Kidney epithelial cell (primary cell): ENCODE results near the gene DDIAS. TPM values are rescaled to one million over a fixed set of nuclear protein-coding genes. Genes with fewer than 3 reads are reported as not detected.

Source experiments
- DNase-seq: peaks from one replicate; pipeline ENCODE4 v3.0.0-alpha.2; 2010; ENCODE audit warnings: low read depth
- H3K27me3 ChIP-seq: 2 replicates; pipeline ENCODE4 v1.6.0; 2011; ENCODE audit warnings: low read length; ENCODE audit not compliant: control insufficient read depth, insufficient read depth
- H3K36me3 ChIP-seq: 2 replicates; pipeline ENCODE4 v1.5.1; 2011; ENCODE audit warnings: low read length; ENCODE audit not compliant: control insufficient read depth, insufficient read depth
- H3K4me3 ChIP-seq: 2 replicates; pipeline ENCODE4 v1.5.1; 2011; ENCODE audit warnings: low read depth, mild to moderate bottlenecking, control low read depth, low read length
- total RNA-seq: library from RNA; depleted of rRNA; stranded (reverse); fragments of >200 nt; gene quantifications from 2 replicates; pipeline ENCODE4 v1.2.3, GENCODE V29; 2015
- TF ChIP-seq, protein P1 (sequence below): IDR thresholded peaks from 2 replicates; pipeline ENCODE4 v1.5.1; 2011; ENCODE audit warnings: mild to moderate bottlenecking, moderate library complexity, low read length, control low read depth, inconsistent platforms; ENCODE audit not compliant: insufficient read depth, poor library complexity, severe bottlenecking

DDIAS gene
- total RNA-seq, 1 donor from 2014 or later: 1.6 TPM

DNA sequence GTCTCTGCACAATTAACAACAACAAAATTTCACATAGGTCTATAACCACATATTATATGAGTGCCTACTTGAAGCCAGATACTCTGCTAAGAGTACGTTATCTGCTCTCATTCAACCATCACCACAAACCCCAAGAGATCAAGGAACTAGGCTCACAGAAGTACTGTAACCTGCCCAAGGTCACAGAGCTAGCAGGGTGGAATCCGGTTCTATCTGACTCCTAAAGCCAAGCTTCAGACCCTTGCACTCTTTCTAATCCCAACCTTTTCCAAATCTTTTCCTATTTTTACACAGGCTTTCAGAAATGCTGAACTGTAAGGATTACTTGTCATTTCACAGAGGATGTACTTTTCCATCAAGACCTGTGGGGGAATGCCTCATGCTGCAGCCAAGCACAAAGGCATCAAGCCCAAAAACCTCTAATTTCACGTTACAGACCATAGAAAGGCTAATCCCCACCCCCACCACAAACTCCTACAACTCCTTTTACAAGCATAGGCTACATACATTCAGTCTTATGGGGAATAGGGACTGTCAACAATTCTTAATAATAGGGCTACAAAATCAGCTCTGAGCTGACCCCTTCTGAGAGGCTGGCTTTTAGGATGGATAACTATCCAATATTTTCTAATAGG is 2.2 kb upstream of the DDIAS start:
- H3K4me3 ChIP-seq: peak overlapping the region; percentile 6
- no peaks in the 10 kb centered on the region for H3K36me3 ChIP-seq
- H3K27me3 ChIP-seq: no peaks in the 10 kb centered on the region
- DNase-seq: no peak
- TF ChIP-seq, protein P1, sequence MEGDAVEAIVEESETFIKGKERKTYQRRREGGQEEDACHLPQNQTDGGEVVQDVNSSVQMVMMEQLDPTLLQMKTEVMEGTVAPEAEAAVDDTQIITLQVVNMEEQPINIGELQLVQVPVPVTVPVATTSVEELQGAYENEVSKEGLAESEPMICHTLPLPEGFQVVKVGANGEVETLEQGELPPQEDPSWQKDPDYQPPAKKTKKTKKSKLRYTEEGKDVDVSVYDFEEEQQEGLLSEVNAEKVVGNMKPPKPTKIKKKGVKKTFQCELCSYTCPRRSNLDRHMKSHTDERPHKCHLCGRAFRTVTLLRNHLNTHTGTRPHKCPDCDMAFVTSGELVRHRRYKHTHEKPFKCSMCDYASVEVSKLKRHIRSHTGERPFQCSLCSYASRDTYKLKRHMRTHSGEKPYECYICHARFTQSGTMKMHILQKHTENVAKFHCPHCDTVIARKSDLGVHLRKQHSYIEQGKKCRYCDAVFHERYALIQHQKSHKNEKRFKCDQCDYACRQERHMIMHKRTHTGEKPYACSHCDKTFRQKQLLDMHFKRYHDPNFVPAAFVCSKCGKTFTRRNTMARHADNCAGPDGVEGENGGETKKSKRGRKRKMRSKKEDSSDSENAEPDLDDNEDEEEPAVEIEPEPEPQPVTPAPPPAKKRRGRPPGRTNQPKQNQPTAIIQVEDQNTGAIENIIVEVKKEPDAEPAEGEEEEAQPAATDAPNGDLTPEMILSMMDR: no peak

- TF ChIP-seq, protein P1: no peak
- Histone ChIP-seq H3K27me3 (no peaks in the 10 kb centered on the region), H3K36me3 (no peaks in the 10 kb centered on the region), H3K4me3 (peak overlapping the region; percentile 61)
- no peak for DNase-seq
Measured at GRCh38 chr11:82899957-82900276, 1.6 kb upstream of the DDIAS start.

DNA sequence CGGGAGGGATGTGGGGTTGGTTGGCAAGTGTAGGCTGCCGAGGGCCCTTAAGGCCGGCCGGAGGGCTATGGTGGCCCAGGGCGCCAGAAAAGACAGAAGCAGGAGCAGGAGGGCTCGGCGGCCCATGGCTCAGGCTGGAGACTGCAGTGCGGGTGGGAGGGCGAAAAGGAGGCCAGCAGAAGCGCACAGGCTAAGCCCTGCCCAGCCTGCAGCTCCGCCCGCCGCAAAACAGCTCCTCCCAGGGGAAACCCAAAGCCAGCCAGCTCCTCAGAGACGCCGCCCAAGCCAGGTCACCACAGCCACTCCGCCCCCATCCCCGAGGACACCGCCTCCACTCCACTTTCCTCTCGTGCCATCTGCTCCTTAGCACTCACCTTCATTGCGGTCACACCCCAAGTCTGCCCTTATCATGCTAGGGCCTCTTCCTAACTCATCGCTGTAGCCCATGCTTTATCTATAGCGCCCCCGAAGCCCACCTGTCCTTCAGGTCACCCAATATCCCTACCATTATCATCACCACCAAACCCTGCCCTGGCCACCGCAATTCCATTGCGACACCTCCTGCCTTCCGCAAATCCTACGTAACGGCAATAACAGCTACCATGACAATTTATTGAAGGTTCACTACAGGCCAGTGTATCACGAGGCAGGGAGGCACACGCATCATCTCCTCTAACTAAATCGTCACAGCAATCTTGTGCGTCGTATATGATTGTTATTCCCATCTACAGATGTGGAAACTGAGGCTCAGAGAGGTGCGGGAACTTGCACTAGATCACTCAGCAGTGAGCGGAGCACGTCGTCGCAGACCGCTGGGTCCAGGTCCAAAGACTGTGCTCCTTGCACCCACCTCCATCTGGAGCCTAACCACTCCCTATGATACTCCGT is 1.0 kb upstream of the DDIAS start, which contains the start of gene PRCP:
PRCP (minus strand) TSS at position 154 of the 888 bp plus-strand sequence; CDS start at position 126, 28 bp downstream.
- H3K36me3 ChIP-seq: no peaks in the 10 kb centered on the region
- no peaks in the 10 kb centered on the region for H3K27me3 ChIP-seq
- TF ChIP-seq, protein P1: no peak
- peak within 1 kb of the TSS; percentile 61 for H3K4me3 ChIP-seq
- peak; percentile 70 for DNase-seq

DNA sequence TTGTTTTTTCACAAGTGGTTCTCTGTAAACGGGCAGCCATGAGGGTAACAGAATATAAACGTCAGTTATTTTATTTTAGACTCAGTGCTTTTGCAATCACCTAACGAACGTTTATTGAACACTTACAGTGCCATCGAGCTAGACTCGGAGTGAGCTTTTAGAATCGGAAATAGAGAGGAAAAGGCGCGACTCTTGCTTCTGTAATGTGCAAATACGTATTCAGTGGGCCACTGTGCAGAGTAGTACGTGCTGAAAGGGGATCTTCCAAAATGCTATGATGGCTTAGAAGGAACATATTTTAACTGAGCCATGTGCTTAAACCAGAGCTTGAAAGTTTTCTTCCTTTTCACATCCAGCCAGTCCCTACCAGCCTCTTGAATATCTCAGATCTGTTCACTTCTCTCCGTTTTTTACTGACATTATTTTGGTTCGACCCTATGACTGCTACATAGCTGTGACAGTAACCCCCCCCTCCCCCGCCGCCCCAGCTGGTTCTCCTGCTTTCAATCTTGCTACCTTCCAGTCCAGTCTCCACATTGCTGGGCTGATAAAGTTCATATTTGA is 468 bp downstream of the DDIAS start:
- DNase-seq: no peak
- no peaks in the 10 kb centered on the region for H3K27me3 ChIP-seq
- no peaks in the 10 kb centered on the region for H3K36me3 ChIP-seq
- peak overlapping the region; percentile 61 for H3K4me3 ChIP-seq
- TF ChIP-seq, protein P1: no peak

DNA sequence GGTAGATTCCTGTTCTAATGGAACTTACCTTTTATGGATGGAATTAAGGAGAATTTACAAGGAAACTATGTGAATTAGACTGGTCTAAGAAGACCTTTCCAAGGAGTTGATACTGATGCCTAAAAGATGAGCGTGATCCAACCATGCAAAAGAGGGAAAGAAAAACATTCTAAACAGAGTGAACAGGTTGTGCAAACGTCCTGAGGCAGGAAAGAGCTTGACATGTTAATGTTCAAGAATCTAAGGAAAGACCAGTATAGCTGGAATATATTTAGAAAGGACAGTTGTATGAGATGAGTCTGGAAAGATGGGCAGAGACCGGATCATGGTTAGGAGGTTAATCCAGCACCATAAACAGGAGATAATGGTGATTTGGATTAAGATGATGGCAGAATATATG is 1.3 kb downstream of the DDIAS start:
- Histone ChIP-seq H3K36me3 (no peaks in the 10 kb centered on the region), H3K4me3 (no peak overlapping the region), H3K27me3 (no peaks in the 10 kb centered on the region)
- no peak for DNase-seq
- TF ChIP-seq, protein P1: no peak
